Esophagus squamous epithelium (tissue), 4 donors: ENCODE results near the gene SLIT1.

Source experiments
- POLR2A ChIP-seq, 4 donors: fragments of 450-650 bp; IDR thresholded peaks; one replicate each; pipeline ENCODE4 v1.6.1; 2017; ENCODE audit warnings: antibody characterized with exemption in 4 of 4, mild to moderate bottlenecking in 4 of 4, moderate library complexity in 3 of 4
- TF ChIP-seq, protein P1 (sequence below), 6 experiments: fragments of 450-650 bp in 4 of 6; fragments of 200-600 bp in 2 of 6; sonication (generic) in 2 of 6; IDR thresholded peaks; one replicate each; pipeline ENCODE4 v1.5.1; 2016 to 2019; ENCODE audit warnings: antibody characterized with exemption in 6 of 6, mild to moderate bottlenecking in 4 of 6, moderate library complexity in 4 of 6

DNA sequence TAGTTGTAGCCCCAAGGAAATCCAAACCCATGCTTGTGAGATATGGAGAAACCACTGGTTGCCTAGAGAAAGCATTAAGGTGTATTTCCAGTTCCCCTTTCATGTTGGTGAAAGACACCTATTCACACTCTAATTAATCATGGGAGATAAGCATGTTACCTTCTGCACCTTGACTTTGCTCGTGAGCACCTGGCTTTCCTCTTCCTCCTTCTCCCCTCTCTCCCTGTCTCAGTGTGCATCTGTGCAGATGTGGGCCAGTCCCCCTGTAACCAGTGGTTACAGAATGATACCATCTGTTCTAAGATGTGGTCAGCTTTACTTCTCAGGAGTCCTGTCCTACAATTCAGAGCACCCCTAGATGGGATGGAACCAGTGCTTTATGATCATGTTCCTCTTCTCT lies 193.0 kb downstream of the SLIT1 start:
- TF ChIP-seq, protein P1, sequence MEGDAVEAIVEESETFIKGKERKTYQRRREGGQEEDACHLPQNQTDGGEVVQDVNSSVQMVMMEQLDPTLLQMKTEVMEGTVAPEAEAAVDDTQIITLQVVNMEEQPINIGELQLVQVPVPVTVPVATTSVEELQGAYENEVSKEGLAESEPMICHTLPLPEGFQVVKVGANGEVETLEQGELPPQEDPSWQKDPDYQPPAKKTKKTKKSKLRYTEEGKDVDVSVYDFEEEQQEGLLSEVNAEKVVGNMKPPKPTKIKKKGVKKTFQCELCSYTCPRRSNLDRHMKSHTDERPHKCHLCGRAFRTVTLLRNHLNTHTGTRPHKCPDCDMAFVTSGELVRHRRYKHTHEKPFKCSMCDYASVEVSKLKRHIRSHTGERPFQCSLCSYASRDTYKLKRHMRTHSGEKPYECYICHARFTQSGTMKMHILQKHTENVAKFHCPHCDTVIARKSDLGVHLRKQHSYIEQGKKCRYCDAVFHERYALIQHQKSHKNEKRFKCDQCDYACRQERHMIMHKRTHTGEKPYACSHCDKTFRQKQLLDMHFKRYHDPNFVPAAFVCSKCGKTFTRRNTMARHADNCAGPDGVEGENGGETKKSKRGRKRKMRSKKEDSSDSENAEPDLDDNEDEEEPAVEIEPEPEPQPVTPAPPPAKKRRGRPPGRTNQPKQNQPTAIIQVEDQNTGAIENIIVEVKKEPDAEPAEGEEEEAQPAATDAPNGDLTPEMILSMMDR (IDR thresholded peaks at IDR 0.05), result no peak
- no peak for TF ChIP-seq POLR2A (IDR thresholded peaks at IDR 0.05)
